ENCODE measurements around the gene ELK4.

The ELK4 gene, protein sequence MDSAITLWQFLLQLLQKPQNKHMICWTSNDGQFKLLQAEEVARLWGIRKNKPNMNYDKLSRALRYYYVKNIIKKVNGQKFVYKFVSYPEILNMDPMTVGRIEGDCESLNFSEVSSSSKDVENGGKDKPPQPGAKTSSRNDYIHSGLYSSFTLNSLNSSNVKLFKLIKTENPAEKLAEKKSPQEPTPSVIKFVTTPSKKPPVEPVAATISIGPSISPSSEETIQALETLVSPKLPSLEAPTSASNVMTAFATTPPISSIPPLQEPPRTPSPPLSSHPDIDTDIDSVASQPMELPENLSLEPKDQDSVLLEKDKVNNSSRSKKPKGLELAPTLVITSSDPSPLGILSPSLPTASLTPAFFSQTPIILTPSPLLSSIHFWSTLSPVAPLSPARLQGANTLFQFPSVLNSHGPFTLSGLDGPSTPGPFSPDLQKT

DNA sequence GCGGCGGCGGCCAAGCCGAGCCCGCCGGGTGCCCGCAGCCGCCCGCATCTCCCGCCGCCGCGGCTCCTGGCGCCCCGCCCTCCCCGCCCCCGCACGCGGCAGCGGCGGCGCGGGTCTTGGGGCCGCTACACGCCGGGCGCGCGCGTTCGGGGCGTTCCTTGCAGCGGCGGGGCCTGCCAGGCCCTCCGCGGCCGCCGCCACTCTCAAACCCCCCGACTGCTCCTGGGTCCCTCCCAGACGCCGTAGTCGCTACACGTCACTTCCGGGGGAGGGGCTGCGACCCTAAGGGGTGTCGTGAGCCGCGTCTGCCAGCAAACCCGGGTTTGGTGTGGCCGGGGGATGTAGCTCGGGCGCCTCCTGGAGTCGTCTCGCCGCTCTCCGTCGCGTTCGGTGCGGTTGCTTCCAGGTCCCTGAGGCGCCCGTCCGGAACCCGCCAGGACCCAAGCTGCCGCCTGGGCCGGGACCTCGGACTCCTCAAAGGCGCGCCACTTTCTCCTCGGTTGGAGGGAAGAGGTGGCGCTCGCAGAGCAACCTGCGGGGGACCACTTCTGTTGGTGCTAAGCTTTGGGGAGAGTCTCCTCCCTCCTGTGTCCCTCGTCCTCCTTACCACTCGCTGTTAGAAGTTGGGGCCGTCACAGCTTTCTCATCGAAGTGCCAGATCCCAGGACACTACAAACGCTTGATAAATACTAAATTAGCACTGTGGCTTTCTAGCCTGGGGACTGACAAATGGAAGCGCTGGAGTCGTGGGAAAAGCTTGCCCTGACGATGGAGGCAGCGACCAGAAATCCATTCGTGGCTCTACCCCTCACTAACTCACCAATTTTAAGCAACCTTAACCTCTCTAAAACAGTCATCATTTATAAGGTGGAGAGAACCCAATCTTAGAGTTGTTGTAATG, at the start of gene ELK4:
Gene ELK4, minus strand, starts transcription at position 244 of the 901 bp plus-strand sequence. CDS start 8,129 bp downstream, outside the sequence.
- TF ChIP-seq CTCF (IDR thresholded peaks at IDR 0.05; ENCODE audit: borderline replicate concordance, insufficient read depth, low read depth, low read length) = peak; percentile 81

GRCh38 chr1:205681364-205681763, 49.6 kb upstream of the ELK4 start:
- no peak for TF ChIP-seq CTCF (IDR thresholded peaks at IDR 0.05; ENCODE audit: borderline replicate concordance, insufficient read depth, low read depth, low read length)
- no peak overlapping the region for H3K4me3 ChIP-seq (ENCODE audit: low read depth, low read length)

More for the DNA sequence above, at the start of gene ELK4:
- peak within 1 kb of the TSS; percentile 86 for H3K4me3 ChIP-seq (ENCODE audit: low read depth, low read length)

- TF ChIP-seq CTCF (IDR thresholded peaks at IDR 0.05; ENCODE audit: borderline replicate concordance, insufficient read depth, low read depth, low read length) = no peak
- peak within 1 kb of the TSS; percentile 59 for H3K4me3 ChIP-seq (ENCODE audit: low read depth, low read length)
Observed at GRCh38 chr1:205680073-205680851, 48.5 kb upstream of the ELK4 start, which contains the start of gene SLC45A3. Gene SLC45A3, minus strand, starts transcription at chr1:205680509. Its CDS starts 15,853 bp downstream, at chr1:205664656.

DNA sequence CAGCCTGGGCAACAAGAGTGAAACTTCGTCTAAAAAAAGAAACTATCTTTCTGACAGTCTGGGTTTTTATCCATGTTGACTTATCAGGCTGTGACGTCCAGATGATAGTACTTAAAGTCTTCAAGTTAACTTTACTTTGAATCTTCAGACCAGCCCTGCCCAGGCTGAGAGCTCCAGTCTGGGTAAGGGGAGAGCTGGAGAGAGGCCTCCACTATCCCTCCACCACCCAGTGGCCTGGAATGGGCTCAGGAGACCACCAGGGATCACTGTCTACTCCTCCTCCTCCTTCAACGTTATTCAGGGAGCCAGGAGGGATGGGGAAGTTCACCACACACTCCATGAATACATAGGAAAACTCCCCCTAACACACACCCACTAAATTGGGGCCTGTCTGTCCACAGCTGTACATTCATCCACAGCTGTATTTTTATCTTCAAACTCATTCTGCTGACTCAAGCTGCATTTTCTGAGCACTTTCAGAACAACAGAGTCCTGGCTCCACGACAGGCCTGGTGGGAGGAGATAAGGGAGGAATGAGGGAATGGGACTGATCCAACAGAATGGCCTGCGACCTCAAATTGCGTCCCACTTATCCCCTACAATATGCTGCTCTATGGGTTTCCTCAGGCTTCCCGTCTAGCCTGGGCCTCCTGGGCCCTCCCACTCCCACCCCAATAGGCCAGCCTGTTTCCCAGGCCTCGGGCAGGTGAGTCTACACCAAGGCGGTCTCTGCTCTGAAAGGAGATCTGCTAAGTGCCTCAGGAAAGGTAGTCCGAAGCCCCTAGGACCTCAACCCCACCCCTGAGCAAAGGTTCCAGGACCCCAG, 46.7 kb upstream of the ELK4 start:
- no peak for TF ChIP-seq CTCF (IDR thresholded peaks at IDR 0.05; ENCODE audit: borderline replicate concordance, insufficient read depth, low read depth, low read length)
- no peak overlapping the region for H3K4me3 ChIP-seq (ENCODE audit: low read depth, low read length)

- no peak for TF ChIP-seq CTCF (IDR thresholded peaks at IDR 0.05; ENCODE audit: borderline replicate concordance, insufficient read depth, low read depth, low read length)
Observed at GRCh38 chr1:205677167-205677566, 45.4 kb upstream of the ELK4 start.

GRCh38 chr1:205676597-205676996, 44.8 kb upstream of the ELK4 start:
- no peak for TF ChIP-seq CTCF (IDR thresholded peaks at IDR 0.05; ENCODE audit: borderline replicate concordance, insufficient read depth, low read depth, low read length)
- H3K4me3 ChIP-seq (ENCODE audit: low read depth, low read length) = no peak overlapping the region

More at GRCh38 chr1:205677167-205677566, 45.4 kb upstream of the ELK4 start:
- H3K4me3 ChIP-seq (ENCODE audit: low read depth, low read length) = no peak overlapping the region

Data from GM12875 (cell line).